GM13976 (cell line): ENCODE results near the gene GRIA3.
A peak's percentile ranks its signal among the peaks of the same experiment; 100 is the strongest.

ENCODE experiments used
- DNase-seq: peaks from one replicate; pipeline ENCODE4 v3.0.0; 2012; ENCODE audit warnings: low spot score
- CTCF ChIP-seq: IDR thresholded peaks from 2 replicates; pipeline ENCODE4 v1.5.1; 2012; ENCODE audit warnings: borderline replicate concordance, mild to moderate bottlenecking; ENCODE audit not compliant: insufficient read depth; ENCODE audit errors: extremely low read depth, missing control alignments, control extremely low read depth
- in situ Hi-C: fragments of 300-500 bp; cut with MboI; formaldehyde crosslinking; loops from one replicate; pipeline ENCODE4 v1.12.0; 2022; ENCODE audit warnings: low sequenced_read_pairs, mixed read lengths, inconsistent platforms; ENCODE audit not compliant: unreplicated experiment

Gene GRIA3

GRCh38 chrX:123184219-123184865 is at the start of gene GRIA3:
Gene GRIA3, plus strand, starts transcription at chrX:123184278. Its CDS starts 258 bp downstream, at chrX:123184536.
- no peak for TF ChIP-seq CTCF
- in situ Hi-C loops: no loop called here
- peak; percentile 15 for DNase-seq

- no peak for DNase-seq
- no peak for TF ChIP-seq CTCF
- in situ Hi-C loops: no loop called here
Measured at GRCh38 chrX:123138473-123138872, 45.6 kb upstream of the GRIA3 start.

- TF ChIP-seq CTCF: no peak
- in situ Hi-C loops: no loop called here
- DNase-seq: no peak
Measured at GRCh38 chrX:123140454-123140853, 43.6 kb upstream of the GRIA3 start.

- no peak for TF ChIP-seq CTCF
- no peak for DNase-seq
- in situ Hi-C loops: no loop called here
Measured at GRCh38 chrX:123140904-123141303, 43.2 kb upstream of the GRIA3 start.

- TF ChIP-seq CTCF: no peak
- in situ Hi-C loops: no loop called here
- no peak for DNase-seq
Measured at GRCh38 chrX:123153846-123154335, 30.2 kb upstream of the GRIA3 start.

- in situ Hi-C loops: no loop called here
- no peak for DNase-seq
- no peak for TF ChIP-seq CTCF
Measured at GRCh38 chrX:123155327-123155726, 28.8 kb upstream of the GRIA3 start.
